ENCODE data around the gene H2BK1. TPM values are rescaled to one million over a fixed set of nuclear protein-coding genes. Genes with fewer than 3 reads are reported as not detected.

H2BK1 gene
- total and polyA plus RNA-seq, 2 of the 13 experiments (the other 11 are each of a cell fraction or from before 2014, with no cell fraction given), result not detected

DNA sequence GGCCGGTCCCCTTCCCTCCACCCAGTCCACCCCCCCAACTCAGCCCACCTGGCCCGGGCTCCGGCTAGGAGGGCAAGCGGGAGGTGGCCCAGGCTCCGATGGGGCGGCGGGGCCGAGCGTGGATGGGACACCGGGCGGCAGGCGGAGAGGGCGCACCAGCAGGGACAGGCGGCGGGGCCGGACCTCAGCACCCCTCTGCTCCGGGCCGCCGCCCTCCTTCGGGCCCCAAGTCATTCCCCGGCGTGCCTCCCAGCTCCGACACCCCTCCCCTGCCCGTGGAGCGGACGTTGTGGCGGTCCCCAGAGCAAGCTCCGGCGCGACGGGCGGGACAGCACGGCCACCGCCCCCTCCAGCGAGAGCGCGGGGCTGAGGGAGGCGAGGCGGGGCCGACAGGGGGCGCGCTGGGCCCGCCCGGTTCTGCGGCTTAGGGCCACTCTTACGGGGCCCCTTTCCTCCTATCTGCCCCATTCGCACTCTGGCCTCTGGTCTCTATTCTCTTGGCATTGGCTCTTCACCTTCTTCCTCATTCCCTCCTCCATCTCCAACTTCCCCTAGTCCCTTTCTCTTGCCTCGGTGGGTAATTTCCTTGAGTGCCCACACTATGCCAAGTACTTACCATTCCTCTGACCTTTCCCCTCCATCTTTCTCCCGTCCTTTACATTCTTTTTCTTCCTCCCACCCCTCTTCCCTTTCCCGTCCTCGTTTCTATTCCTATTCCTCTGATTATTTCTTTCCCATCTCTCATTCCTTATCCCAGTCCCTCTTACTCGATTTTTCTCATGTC is 42.1 kb downstream of the H2BK1 start (continued):
- TF ChIP-seq, protein P1, sequence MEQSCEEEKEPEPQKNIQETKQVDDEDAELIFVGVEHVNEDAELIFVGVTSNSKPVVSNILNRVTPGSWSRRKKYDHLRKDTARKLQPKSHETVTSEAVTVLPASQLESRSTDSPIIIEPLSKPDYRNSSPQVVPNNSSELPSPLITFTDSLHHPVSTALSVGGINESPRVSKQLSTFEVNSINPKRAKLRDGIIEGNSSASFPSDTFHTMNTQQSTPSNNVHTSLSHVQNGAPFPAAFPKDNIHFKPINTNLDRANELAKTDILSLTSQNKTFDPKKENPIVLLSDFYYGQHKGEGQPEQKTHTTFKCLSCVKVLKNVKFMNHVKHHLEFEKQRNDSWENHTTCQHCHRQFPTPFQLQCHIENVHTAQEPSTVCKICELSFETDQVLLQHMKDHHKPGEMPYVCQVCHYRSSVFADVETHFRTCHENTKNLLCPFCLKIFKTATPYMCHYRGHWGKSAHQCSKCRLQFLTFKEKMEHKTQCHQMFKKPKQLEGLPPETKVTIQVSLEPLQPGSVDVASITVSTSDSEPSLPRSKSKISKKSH (CRISPR knock-in tag; IDR thresholded peaks at IDR 0.05; ENCODE audit: borderline replicate concordance), result 0 out of 2 replicates have a peak, but pooled peaks have one; percentile 33
- TF ChIP-seq TBL1XR1 (IDR thresholded peaks at IDR 0.05; ENCODE audit: borderline replicate concordance, low read length, partially characterized antibody), result no peak
- TF ChIP-seq HOXD1 (CRISPR knock-in tag; IDR thresholded peaks at IDR 0.05), result no peak
- TF ChIP-seq HOXA5 (CRISPR knock-in tag; IDR thresholded peaks at IDR 0.05), result no peak
- no peak for TF ChIP-seq THYN1 (CRISPR knock-in tag; IDR thresholded peaks at IDR 0.05; ENCODE audit: borderline replicate concordance, low read depth)
- TF ChIP-seq, protein P2, sequence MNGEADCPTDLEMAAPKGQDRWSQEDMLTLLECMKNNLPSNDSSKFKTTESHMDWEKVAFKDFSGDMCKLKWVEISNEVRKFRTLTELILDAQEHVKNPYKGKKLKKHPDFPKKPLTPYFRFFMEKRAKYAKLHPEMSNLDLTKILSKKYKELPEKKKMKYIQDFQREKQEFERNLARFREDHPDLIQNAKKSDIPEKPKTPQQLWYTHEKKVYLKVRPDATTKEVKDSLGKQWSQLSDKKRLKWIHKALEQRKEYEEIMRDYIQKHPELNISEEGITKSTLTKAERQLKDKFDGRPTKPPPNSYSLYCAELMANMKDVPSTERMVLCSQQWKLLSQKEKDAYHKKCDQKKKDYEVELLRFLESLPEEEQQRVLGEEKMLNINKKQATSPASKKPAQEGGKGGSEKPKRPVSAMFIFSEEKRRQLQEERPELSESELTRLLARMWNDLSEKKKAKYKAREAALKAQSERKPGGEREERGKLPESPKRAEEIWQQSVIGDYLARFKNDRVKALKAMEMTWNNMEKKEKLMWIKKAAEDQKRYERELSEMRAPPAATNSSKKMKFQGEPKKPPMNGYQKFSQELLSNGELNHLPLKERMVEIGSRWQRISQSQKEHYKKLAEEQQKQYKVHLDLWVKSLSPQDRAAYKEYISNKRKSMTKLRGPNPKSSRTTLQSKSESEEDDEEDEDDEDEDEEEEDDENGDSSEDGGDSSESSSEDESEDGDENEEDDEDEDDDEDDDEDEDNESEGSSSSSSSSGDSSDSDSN (CRISPR knock-in tag; IDR thresholded peaks at IDR 0.05), result peak; percentile 35; the same call in 1 of the 2 replicates
- no peak for TF ChIP-seq ZFP1 (CRISPR knock-in tag; IDR thresholded peaks at IDR 0.05)
- TF ChIP-seq, protein P3, sequence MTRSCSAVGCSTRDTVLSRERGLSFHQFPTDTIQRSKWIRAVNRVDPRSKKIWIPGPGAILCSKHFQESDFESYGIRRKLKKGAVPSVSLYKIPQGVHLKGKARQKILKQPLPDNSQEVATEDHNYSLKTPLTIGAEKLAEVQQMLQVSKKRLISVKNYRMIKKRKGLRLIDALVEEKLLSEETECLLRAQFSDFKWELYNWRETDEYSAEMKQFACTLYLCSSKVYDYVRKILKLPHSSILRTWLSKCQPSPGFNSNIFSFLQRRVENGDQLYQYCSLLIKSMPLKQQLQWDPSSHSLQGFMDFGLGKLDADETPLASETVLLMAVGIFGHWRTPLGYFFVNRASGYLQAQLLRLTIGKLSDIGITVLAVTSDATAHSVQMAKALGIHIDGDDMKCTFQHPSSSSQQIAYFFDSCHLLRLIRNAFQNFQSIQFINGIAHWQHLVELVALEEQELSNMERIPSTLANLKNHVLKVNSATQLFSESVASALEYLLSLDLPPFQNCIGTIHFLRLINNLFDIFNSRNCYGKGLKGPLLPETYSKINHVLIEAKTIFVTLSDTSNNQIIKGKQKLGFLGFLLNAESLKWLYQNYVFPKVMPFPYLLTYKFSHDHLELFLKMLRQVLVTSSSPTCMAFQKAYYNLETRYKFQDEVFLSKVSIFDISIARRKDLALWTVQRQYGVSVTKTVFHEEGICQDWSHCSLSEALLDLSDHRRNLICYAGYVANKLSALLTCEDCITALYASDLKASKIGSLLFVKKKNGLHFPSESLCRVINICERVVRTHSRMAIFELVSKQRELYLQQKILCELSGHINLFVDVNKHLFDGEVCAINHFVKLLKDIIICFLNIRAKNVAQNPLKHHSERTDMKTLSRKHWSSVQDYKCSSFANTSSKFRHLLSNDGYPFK (CRISPR knock-in tag; IDR thresholded peaks at IDR 0.05; ENCODE audit: borderline replicate concordance), result no peak
- no peak for TF ChIP-seq TOPORS (CRISPR knock-in tag; IDR thresholded peaks at IDR 0.05)
- TF ChIP-seq NFE2 (CRISPR knock-in tag; IDR thresholded peaks at IDR 0.05), result no peak
- TF ChIP-seq YEATS2 (CRISPR knock-in tag; IDR thresholded peaks at IDR 0.05; ENCODE audit: borderline replicate concordance), result no peak
- TF ChIP-seq, protein P4, sequence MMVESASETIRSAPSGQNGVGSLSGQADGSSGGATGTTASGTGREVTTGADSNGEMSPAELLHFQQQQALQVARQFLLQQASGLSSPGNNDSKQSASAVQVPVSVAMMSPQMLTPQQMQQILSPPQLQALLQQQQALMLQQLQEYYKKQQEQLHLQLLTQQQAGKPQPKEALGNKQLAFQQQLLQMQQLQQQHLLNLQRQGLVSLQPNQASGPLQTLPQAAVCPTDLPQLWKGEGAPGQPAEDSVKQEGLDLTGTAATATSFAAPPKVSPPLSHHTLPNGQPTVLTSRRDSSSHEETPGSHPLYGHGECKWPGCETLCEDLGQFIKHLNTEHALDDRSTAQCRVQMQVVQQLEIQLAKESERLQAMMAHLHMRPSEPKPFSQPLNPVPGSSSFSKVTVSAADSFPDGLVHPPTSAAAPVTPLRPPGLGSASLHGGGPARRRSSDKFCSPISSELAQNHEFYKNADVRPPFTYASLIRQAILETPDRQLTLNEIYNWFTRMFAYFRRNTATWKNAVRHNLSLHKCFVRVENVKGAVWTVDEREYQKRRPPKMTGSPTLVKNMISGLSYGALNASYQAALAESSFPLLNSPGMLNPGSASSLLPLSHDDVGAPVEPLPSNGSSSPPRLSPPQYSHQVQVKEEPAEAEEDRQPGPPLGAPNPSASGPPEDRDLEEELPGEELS (CRISPR knock-in tag; IDR thresholded peaks at IDR 0.05), result no peak
- TF ChIP-seq HMGA1 (CRISPR knock-in tag; conservative IDR thresholded peaks at IDR 0.05), result no peak
- no peak for TF ChIP-seq FOXK2 (IDR thresholded peaks at IDR 0.05)
- TF ChIP-seq, protein P5, sequence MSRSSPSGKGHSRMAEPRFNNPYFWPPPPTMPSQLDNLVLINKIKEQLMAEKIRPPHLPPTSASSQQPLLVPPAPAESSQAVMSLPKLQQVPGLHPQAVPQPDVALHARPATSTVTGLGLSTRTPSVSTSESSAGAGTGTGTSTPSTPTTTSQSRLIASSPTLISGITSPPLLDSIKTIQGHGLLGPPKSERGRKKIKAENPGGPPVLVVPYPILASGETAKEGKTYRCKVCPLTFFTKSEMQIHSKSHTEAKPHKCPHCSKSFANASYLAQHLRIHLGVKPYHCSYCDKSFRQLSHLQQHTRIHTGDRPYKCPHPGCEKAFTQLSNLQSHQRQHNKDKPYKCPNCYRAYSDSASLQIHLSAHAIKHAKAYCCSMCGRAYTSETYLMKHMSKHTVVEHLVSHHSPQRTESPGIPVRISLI (CRISPR knock-in tag; IDR thresholded peaks at IDR 0.05; ENCODE audit: borderline replicate concordance), result no peak
- TF ChIP-seq, protein P6, sequence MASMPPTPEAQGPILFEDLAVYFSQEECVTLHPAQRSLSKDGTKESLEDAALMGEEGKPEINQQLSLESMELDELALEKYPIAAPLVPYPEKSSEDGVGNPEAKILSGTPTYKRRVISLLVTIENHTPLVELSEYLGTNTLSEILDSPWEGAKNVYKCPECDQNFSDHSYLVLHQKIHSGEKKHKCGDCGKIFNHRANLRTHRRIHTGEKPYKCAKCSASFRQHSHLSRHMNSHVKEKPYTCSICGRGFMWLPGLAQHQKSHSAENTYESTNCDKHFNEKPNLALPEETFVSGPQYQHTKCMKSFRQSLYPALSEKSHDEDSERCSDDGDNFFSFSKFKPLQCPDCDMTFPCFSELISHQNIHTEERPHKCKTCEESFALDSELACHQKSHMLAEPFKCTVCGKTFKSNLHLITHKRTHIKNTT (CRISPR knock-in tag; IDR thresholded peaks at IDR 0.05), result no peak
- no peak for TF ChIP-seq ZC3H4 (CRISPR knock-in tag; IDR thresholded peaks at IDR 0.05; ENCODE audit: borderline replicate concordance)
